ENCODE measurements around the gene BCAS4.
"Not testable (repeated sequence)": the region's sequence is repeated elsewhere in the genome, so short reads cannot be mapped to it uniquely, and the experiment has no call there.

The BCAS4 gene

GRCh38 chr20:50772420-50773185 lies 22.3 kb upstream of the BCAS4 start:
- DNase-seq: no peak

- no peak for DNase-seq
Measured at GRCh38 chr20:50774515-50774914, 20.3 kb upstream of the BCAS4 start.

GRCh38 chr20:50776122-50776817 lies 18.6 kb upstream of the BCAS4 start:
- no peak for DNase-seq

- no peak for DNase-seq
Measured at GRCh38 chr20:50777373-50777772, 17.5 kb upstream of the BCAS4 start.

GRCh38 chr20:50778994-50779393 lies 15.9 kb upstream of the BCAS4 start:
- not testable (repeated sequence) for DNase-seq

GRCh38 chr20:50783390-50783789 lies 11.5 kb upstream of the BCAS4 start:
- DNase-seq: no peak

GRCh38 chr20:50783903-50784302 lies 11.0 kb upstream of the BCAS4 start:
- DNase-seq: no peak

GRCh38 chr20:50784464-50784863 lies 10.4 kb upstream of the BCAS4 start:
- DNase-seq: no peak

- DNase-seq: no peak
Measured at GRCh38 chr20:50786703-50787102, 8.2 kb upstream of the BCAS4 start.

GRCh38 chr20:50787181-50787580 lies 7.7 kb upstream of the BCAS4 start:
- no peak for DNase-seq

- DNase-seq: no peak
Measured at GRCh38 chr20:50788045-50788991, 6.5 kb upstream of the BCAS4 start.

- no peak for DNase-seq
Measured at GRCh38 chr20:50789968-50790650, 4.8 kb upstream of the BCAS4 start.

- DNase-seq: peak; percentile 68
Measured at GRCh38 chr20:50790651-50791277, 4.1 kb upstream of the BCAS4 start.

- DNase-seq: no peak
Measured at GRCh38 chr20:50792708-50793574, 1.9 kb upstream of the BCAS4 start.

- not testable (repeated sequence) for DNase-seq
Measured at GRCh38 chr20:50793575-50794016, 1.3 kb upstream of the BCAS4 start.

GRCh38 chr20:50794181-50794845 lies 548 bp upstream of the BCAS4 start:
- no peak for DNase-seq

GRCh38 chr20:50797142-50797541 lies 2.3 kb downstream of the BCAS4 start:
- no peak for DNase-seq

- no peak for DNase-seq
Measured at GRCh38 chr20:50798650-50799049, 3.8 kb downstream of the BCAS4 start.

GRCh38 chr20:50799176-50799889 lies 4.5 kb downstream of the BCAS4 start:
- no peak for DNase-seq
